ENCODE data around the gene YKT6.

The YKT6 gene

GRCh38 chr7:44191171-44191570, 9.6 kb upstream of the YKT6 start:
- TF ChIP-seq CTCF (conservative IDR thresholded peaks at IDR 0.05; ENCODE audit: low read depth), result no peak
- no peak for DNase-seq (ENCODE audit: low spot score)
- POLR2A ChIA-PET (ENCODE audit: low non-redundant PET), result no interaction called here
- no peak overlapping the region for H3K27ac ChIP-seq
- CTCF ChIA-PET, result no interaction called here

- CTCF ChIA-PET, result no interaction called here
- POLR2A ChIA-PET (ENCODE audit: low non-redundant PET), result no interaction called here
- no peak overlapping the region for H3K27ac ChIP-seq
- DNase-seq (ENCODE audit: low spot score), result no peak
- no peak for TF ChIP-seq CTCF (conservative IDR thresholded peaks at IDR 0.05; ENCODE audit: low read depth)
Measured at GRCh38 chr7:44193011-44193802, 7.6 kb upstream of the YKT6 start.

GRCh38 chr7:44194069-44194468, 6.7 kb upstream of the YKT6 start:
- ChIA-PET POLR2A (ENCODE audit: low non-redundant PET) (no interaction called here), CTCF (no interaction called here)
- no peak for DNase-seq (ENCODE audit: low spot score)
- TF ChIP-seq CTCF (conservative IDR thresholded peaks at IDR 0.05; ENCODE audit: low read depth), result no peak
- H3K27ac ChIP-seq, result no peak overlapping the region

GRCh38 chr7:44194562-44195145, 6.1 kb upstream of the YKT6 start:
- POLR2A ChIA-PET (ENCODE audit: low non-redundant PET), result interaction anchor here (0.6 kb wide), 1 partner anchor 24 kb away, joined by 4 read pairs; no protein-coding TSS in a partner anchor
- CTCF ChIA-PET, result no interaction called here
- no peak for TF ChIP-seq CTCF (conservative IDR thresholded peaks at IDR 0.05; ENCODE audit: low read depth)
- DNase-seq (ENCODE audit: low spot score), result no peak
- H3K27ac ChIP-seq, result no peak overlapping the region

- ChIA-PET POLR2A (ENCODE audit: low non-redundant PET) (no interaction called here), CTCF (interaction anchor here (0.5 kb wide), 1 partner anchor 63 kb away, joined by 5 read pairs; no protein-coding TSS in a partner anchor)
- no peak for DNase-seq (ENCODE audit: low spot score)
- TF ChIP-seq CTCF (conservative IDR thresholded peaks at IDR 0.05; ENCODE audit: low read depth), result no peak
- no peak overlapping the region for H3K27ac ChIP-seq
Measured at GRCh38 chr7:44195889-44196288, 4.9 kb upstream of the YKT6 start.

GRCh38 chr7:44196450-44196872, 4.3 kb upstream of the YKT6 start:
- no peak for DNase-seq (ENCODE audit: low spot score)
- ChIA-PET POLR2A (ENCODE audit: low non-redundant PET) (no interaction called here), CTCF (interaction anchor here (0.5 to 0.6 kb wide), 2 partner anchors 64 to 131 kb away, joined by 3 to 5 read pairs; partner anchors contain the start of gene PGAM2)

More at GRCh38 chr7:44196450-44196872, 4.3 kb upstream of the YKT6 start:
- TF ChIP-seq CTCF (conservative IDR thresholded peaks at IDR 0.05; ENCODE audit: low read depth), result no peak; the same call in 1 of the 2 replicates
- no peak overlapping the region for H3K27ac ChIP-seq
